Trophoblast cell (in vitro differentiated cells and primary cell): Measurements from ENCODE around the gene CCNJ.
"Not testable (repeated sequence)": the region's sequence is repeated elsewhere in the genome, so short reads cannot be mapped to it uniquely, and the experiment has no call there.

Experiments
- DNase-seq, 2 donors: peaks; one replicate each; pipeline ENCODE4 v3.0.0-alpha.2; 2016
- H2AFZ ChIP-seq: 2 replicates; pipeline ENCODE4 v1.6.1; 2013; ENCODE audit warnings: low read length, moderate library complexity, mild to moderate bottlenecking; ENCODE audit not compliant: insufficient read depth, poor library complexity
- H2AK5ac ChIP-seq: 2 replicates; pipeline ENCODE4 v1.6.1; 2013; ENCODE audit warnings: mild to moderate bottlenecking, low read length
- H2BK120ac ChIP-seq: 2 replicates; pipeline ENCODE4 v1.6.1; 2013; ENCODE audit warnings: low read length, mild to moderate bottlenecking, moderate library complexity; ENCODE audit not compliant: insufficient read depth, poor library complexity
- H2BK12ac ChIP-seq: 2 replicates; pipeline ENCODE4 v1.6.1; 2013; ENCODE audit warnings: mild to moderate bottlenecking, low read length, moderate library complexity
- H2BK5ac ChIP-seq: 2 replicates; pipeline ENCODE4 v1.6.1; 2013; ENCODE audit warnings: low read length, low read depth, moderate library complexity, mild to moderate bottlenecking; ENCODE audit not compliant: poor library complexity
- H3K14ac ChIP-seq: 2 replicates; pipeline ENCODE4 v1.6.1; 2013; ENCODE audit warnings: mild to moderate bottlenecking, low read length
- H3K18ac ChIP-seq: 2 replicates; pipeline ENCODE4 v1.6.1; 2013; ENCODE audit warnings: mild to moderate bottlenecking, low read length
- H3K23ac ChIP-seq: 2 replicates; pipeline ENCODE4 v1.6.1; 2013; ENCODE audit warnings: low read length
- H3K27ac ChIP-seq: 2 replicates; pipeline ENCODE4 v1.5.1; 2013; ENCODE audit warnings: low read depth, mild to moderate bottlenecking, inconsistent platforms, low read length, moderate library complexity
- H3K27me3 ChIP-seq: 2 replicates; pipeline ENCODE4 v1.6.1; 2013; ENCODE audit warnings: inconsistent platforms, mild to moderate bottlenecking, low read length, moderate library complexity; ENCODE audit not compliant: insufficient read depth
- H3K36me3 ChIP-seq, 2 experiments: 1 replicate in 1 of 2; 2 replicates in 1 of 2; pipeline ENCODE4 v1.6.1; 2013; ENCODE audit warnings: low read length in 2 of 2, mild to moderate bottlenecking in 2 of 2, moderate library complexity in 1 of 2; ENCODE audit not compliant: insufficient read depth in 2 of 2, control insufficient read depth in 1 of 2
- H3K4ac ChIP-seq: 2 replicates; pipeline ENCODE4 v1.6.1; 2013; ENCODE audit warnings: low read depth, mild to moderate bottlenecking, low read length, moderate library complexity
- H3K4me1 ChIP-seq, 2 experiments: 1 replicate in 1 of 2; 2 replicates in 1 of 2; pipeline ENCODE4 v1.6.1; 2013; ENCODE audit warnings: low read length in 2 of 2, mild to moderate bottlenecking in 2 of 2, moderate library complexity in 1 of 2; ENCODE audit not compliant: insufficient read depth in 2 of 2, control insufficient read depth in 1 of 2
- H3K4me2 ChIP-seq: 2 replicates; pipeline ENCODE4 v1.6.1; 2013; ENCODE audit warnings: inconsistent platforms, mild to moderate bottlenecking, low read length, moderate library complexity
- H3K4me3 ChIP-seq: 2 replicates; pipeline ENCODE4 v1.5.1; 2013; ENCODE audit warnings: mild to moderate bottlenecking, low read depth, low read length, inconsistent platforms
- H3K79me1 ChIP-seq: one replicate; pipeline ENCODE4 v1.6.1; 2013; ENCODE audit warnings: low read length
- H3K79me2 ChIP-seq: 2 replicates; pipeline ENCODE4 v1.6.1; 2013; ENCODE audit warnings: low read length, mild to moderate bottlenecking; ENCODE audit not compliant: control insufficient read depth, insufficient read depth, poor library complexity
- H3K9ac ChIP-seq: 2 replicates; pipeline ENCODE4 v1.6.1; 2013; ENCODE audit warnings: mild to moderate bottlenecking, low read length
- H3K9me3 ChIP-seq: 2 replicates; pipeline ENCODE4 v1.6.1; 2013; ENCODE audit warnings: low read depth, mild to moderate bottlenecking, control low read depth, inconsistent platforms, low read length; ENCODE audit not compliant: insufficient read depth
- H4K12ac ChIP-seq: 2 replicates; pipeline ENCODE4 v1.6.1; 2013; ENCODE audit warnings: low read depth, mild to moderate bottlenecking, low read length, moderate library complexity
- H4K8ac ChIP-seq: 2 replicates; pipeline ENCODE4 v1.6.1; 2013; ENCODE audit warnings: low read depth, mild to moderate bottlenecking, low read length, moderate library complexity
- H4K91ac ChIP-seq: one replicate; pipeline ENCODE4 v1.6.1; 2013; ENCODE audit warnings: low read depth, mild to moderate bottlenecking, low read length, moderate library complexity
- WGBS: extraction: QIAGEN DNeasy Blood & Tissue Kit; methylation state at CpG from one replicate; pipeline ENCODE4 v1.1.7; 2013; ENCODE audit warnings: missing lambda C conversion rate; ENCODE audit not compliant: insufficient read length, insufficient coverage; ENCODE audit errors: extremely low coverage; 5-methylcytosine and 5-hydroxymethylcytosine counted together

The CCNJ gene

GRCh38 chr10:96047004-96047649, 3.7 kb downstream of the CCNJ start:
- H2BK5ac ChIP-seq, result no peak overlapping the region
- H3K4me3 ChIP-seq, result no peak overlapping the region
- peaks cover 12% of the 10 kb centered on the region for H3K79me1 ChIP-seq
- no peak overlapping the region for H3K14ac ChIP-seq
- no peak overlapping the region for H2BK12ac ChIP-seq
- peak overlapping the region; percentile 29 for H3K4ac ChIP-seq
- H3K36me3 ChIP-seq, result peaks cover 4 to 5% of the 10 kb centered on the region in 2 experiments
- H4K91ac ChIP-seq, result no peak overlapping the region
- no peak overlapping the region for H3K9ac ChIP-seq
- H3K18ac ChIP-seq, result no peak overlapping the region
- H3K23ac ChIP-seq, result no peak overlapping the region
- H2AK5ac ChIP-seq, result no peak overlapping the region
- no peak overlapping the region for H3K27ac ChIP-seq
- peak in 1 of 2 donors; percentile 29 for DNase-seq
- no peaks in the 10 kb centered on the region for H3K27me3 ChIP-seq
- peaks cover 2 to 3% of the 10 kb centered on the region in 2 experiments for H3K4me1 ChIP-seq
- no peak overlapping the region for H4K12ac ChIP-seq
- H2BK120ac ChIP-seq, result no peak overlapping the region
- H3K4me2 ChIP-seq, result no peak overlapping the region
- H3K9me3 ChIP-seq, result peaks cover 2% of the 10 kb centered on the region
- H3K79me2 ChIP-seq, result peaks cover 9% of the 10 kb centered on the region
- H2AFZ ChIP-seq, result no peak overlapping the region
- H4K8ac ChIP-seq, result no peak overlapping the region
- no CpG with 5 or more reads among the region's 4 CpGs for WGBS

- not testable (repeated sequence) for H2BK12ac ChIP-seq, H3K23ac ChIP-seq, H2BK120ac ChIP-seq, H2AFZ ChIP-seq, H3K27ac ChIP-seq, H3K18ac ChIP-seq, H3K9me3 ChIP-seq, H3K36me3 ChIP-seq, H2BK5ac ChIP-seq, H4K12ac ChIP-seq, DNase-seq, H3K9ac ChIP-seq, H4K8ac ChIP-seq, H3K4ac ChIP-seq, H4K91ac ChIP-seq, H3K4me3 ChIP-seq, H3K14ac ChIP-seq, H3K4me1 ChIP-seq, H3K4me2 ChIP-seq, H3K79me2 ChIP-seq, H3K27me3 ChIP-seq, H2AK5ac ChIP-seq
- no CpG with 5 or more reads among the region's 3 CpGs for WGBS
- H3K79me1 ChIP-seq, result peaks cover 12% of the 10 kb centered on the region
These were observed 4.5 kb downstream of the CCNJ start for GRCh38 chr10:96047925-96048324.

GRCh38 chr10:96049340-96049739, 6.0 kb downstream of the CCNJ start:
- H3K79me1 ChIP-seq, result no peaks in the 10 kb centered on the region
- no peak overlapping the region for H3K4me3 ChIP-seq
- no peak overlapping the region for H3K27ac ChIP-seq
- H3K27me3 ChIP-seq, result no peaks in the 10 kb centered on the region
- H2BK120ac ChIP-seq, result no peak overlapping the region
- no peaks in the 10 kb centered on the region for H3K4me1 ChIP-seq
- no peaks in the 10 kb centered on the region for H3K79me2 ChIP-seq
- no peak for DNase-seq
- no peak overlapping the region for H3K4me2 ChIP-seq
- H3K4ac ChIP-seq, result no peak overlapping the region
- no CpG with 5 or more reads among the region's 2 CpGs for WGBS
- no peak overlapping the region for H3K23ac ChIP-seq
- H3K14ac ChIP-seq, result no peak overlapping the region
- H3K9me3 ChIP-seq, result no peaks in the 10 kb centered on the region
- no peak overlapping the region for H4K12ac ChIP-seq
- no peak overlapping the region for H2AK5ac ChIP-seq
- H4K8ac ChIP-seq, result no peak overlapping the region
- H2BK12ac ChIP-seq, result no peak overlapping the region
- peaks cover 4 to 5% of the 10 kb centered on the region in 2 experiments for H3K36me3 ChIP-seq
- H3K18ac ChIP-seq, result no peak overlapping the region
- no peak overlapping the region for H4K91ac ChIP-seq
- H2AFZ ChIP-seq, result no peak overlapping the region
- no peak overlapping the region for H2BK5ac ChIP-seq
- H3K9ac ChIP-seq, result no peak overlapping the region

GRCh38 chr10:96053985-96054384, 10.6 kb downstream of the CCNJ start:
- H4K12ac ChIP-seq, result no peak overlapping the region
- H3K9me3 ChIP-seq, result no peaks in the 10 kb centered on the region
- no CpG with 5 or more reads among the region's 2 CpGs for WGBS
- no peak overlapping the region for H3K9ac ChIP-seq
- H2BK5ac ChIP-seq, result no peak overlapping the region
- H4K8ac ChIP-seq, result no peak overlapping the region
- no peaks in the 10 kb centered on the region for H3K4me1 ChIP-seq
- H3K4ac ChIP-seq, result no peak overlapping the region
- no peak overlapping the region for H3K4me2 ChIP-seq
- H3K27ac ChIP-seq, result no peak overlapping the region
- no peaks in the 10 kb centered on the region for H3K79me2 ChIP-seq
- no peak overlapping the region for H2AK5ac ChIP-seq
- H2BK12ac ChIP-seq, result no peak overlapping the region
- H3K36me3 ChIP-seq, result peaks cover 6 to 18% of the 10 kb centered on the region in 2 experiments
- no peak overlapping the region for H3K23ac ChIP-seq
- no peak overlapping the region for H3K4me3 ChIP-seq
- H3K14ac ChIP-seq, result no peak overlapping the region
- no peaks in the 10 kb centered on the region for H3K27me3 ChIP-seq
- no peak overlapping the region for H3K18ac ChIP-seq
- no peak overlapping the region for H2AFZ ChIP-seq
- H3K79me1 ChIP-seq, result no peaks in the 10 kb centered on the region
- H4K91ac ChIP-seq, result no peak overlapping the region
- H2BK120ac ChIP-seq, result no peak overlapping the region
- DNase-seq, result no peak
